Measurements from ENCODE around the gene EIF3I. TPM values are rescaled to one million over a fixed set of nuclear protein-coding genes. Genes with fewer than 3 reads are reported as not detected.

EIF3I gene
- total RNA-seq, 1 experiment from 2014 or later, result 294 TPM

DNA sequence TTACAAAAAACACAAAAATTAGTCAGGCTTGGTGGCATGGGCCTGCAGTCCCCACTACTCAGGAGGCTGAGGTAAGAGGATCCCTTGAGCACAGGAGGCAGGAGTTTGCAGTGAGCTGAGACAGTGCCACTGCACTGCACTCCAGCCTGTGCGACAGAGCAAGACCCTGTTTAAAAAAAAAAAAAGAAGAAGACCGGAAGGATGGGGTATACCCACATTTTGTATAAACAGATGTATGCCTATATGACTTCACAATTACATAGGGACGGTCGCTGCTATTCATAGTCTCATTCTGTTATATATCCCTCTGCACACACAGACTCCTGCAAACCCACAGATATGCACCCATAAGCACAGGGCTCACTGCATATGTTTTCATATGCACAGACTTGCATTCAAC is 41.5 kb downstream of the EIF3I start:
- DNase-seq (ENCODE audit: low read depth, low spot score) (no peak), ATAC-seq (no peak)
- TF ChIP-seq CTCF (IDR thresholded peaks at IDR 0.05) (no peak), TCF7L2 (IDR thresholded peaks at IDR 0.05; ENCODE audit: low read depth, low read length) (no peak), POLR2AphosphoS5 (IDR thresholded peaks at IDR 0.05; ENCODE audit: low read depth, low read length) (no peak), SIN3A (IDR thresholded peaks at IDR 0.05; ENCODE audit: borderline replicate concordance, insufficient read depth, low read depth, low read length) (no peak), REST (IDR thresholded peaks at IDR 0.05; ENCODE audit: insufficient read depth in 1 of 2, low read depth in 2 of 2, low read length in 1 of 2) (no peak)
- H3K27ac ChIP-seq (ENCODE audit: low read length), result no peak overlapping the region
- intact Hi-C loops (cut with micrococcal nuclease; ENCODE audit: unreplicated experiment) (no loop called here), in situ Hi-C loops (cut with HindIII; ENCODE audit: low pct_unique_long_range_greater_than_20kb, low sequenced_read_pairs) (no loop called here)
- BruUV-seq (replicated peaks), result no TSS peak
- H3K27me3 ChIP-seq (ENCODE audit: control insufficient read depth, insufficient read depth, low read length), result no peaks in the 10 kb centered on the region
- ChIA-PET CTCF (no interaction called here), POLR2A (no interaction called here)
- H3K4me3 ChIP-seq (ENCODE audit: low read depth in 2 of 2, low read length in 2 of 2), result no peak overlapping the region
- no peaks in the 10 kb centered on the region for H3K9me3 ChIP-seq (ENCODE audit: control insufficient read depth, insufficient read depth, low read depth, low read length)
- peaks cover 6% of the 10 kb centered on the region; the same call in 1 of the 2 replicates for H3K4me1 ChIP-seq (ENCODE audit: control insufficient read depth, insufficient read depth, low read length)
- H3K36me3 ChIP-seq (ENCODE audit: control insufficient read depth, insufficient read depth, low read length), result no peaks in the 10 kb centered on the region

- H3K27ac ChIP-seq (ENCODE audit: low read length), result no peak overlapping the region
Observed at GRCh38 chr1:32265846-32266245, 43.6 kb downstream of the EIF3I start.

More at GRCh38 chr1:32265846-32266245, 43.6 kb downstream of the EIF3I start:
- intact Hi-C loops (cut with micrococcal nuclease; ENCODE audit: unreplicated experiment) (no loop called here), in situ Hi-C loops (cut with HindIII; ENCODE audit: low pct_unique_long_range_greater_than_20kb, low sequenced_read_pairs) (no loop called here)
- ChIA-PET CTCF (no interaction called here), POLR2A (no interaction called here)
- ATAC-seq (no peak), DNase-seq (ENCODE audit: low read depth, low spot score) (no peak)
- no peaks in the 10 kb centered on the region for H3K9me3 ChIP-seq (ENCODE audit: control insufficient read depth, insufficient read depth, low read depth, low read length)
- H3K27me3 ChIP-seq (ENCODE audit: control insufficient read depth, insufficient read depth, low read length), result no peaks in the 10 kb centered on the region
- H3K4me3 ChIP-seq (ENCODE audit: low read depth in 2 of 2, low read length in 2 of 2), result no peak overlapping the region
- H3K36me3 ChIP-seq (ENCODE audit: control insufficient read depth, insufficient read depth, low read length), result no peaks in the 10 kb centered on the region
- TF ChIP-seq TCF7L2 (IDR thresholded peaks at IDR 0.05; ENCODE audit: low read depth, low read length) (no peak), REST (IDR thresholded peaks at IDR 0.05; ENCODE audit: insufficient read depth in 1 of 2, low read depth in 2 of 2, low read length in 1 of 2) (no peak), CTCF (IDR thresholded peaks at IDR 0.05) (no peak), SIN3A (IDR thresholded peaks at IDR 0.05; ENCODE audit: borderline replicate concordance, insufficient read depth, low read depth, low read length) (no peak), POLR2AphosphoS5 (IDR thresholded peaks at IDR 0.05; ENCODE audit: low read depth, low read length) (no peak)
- H3K4me1 ChIP-seq (ENCODE audit: control insufficient read depth, insufficient read depth, low read length), result peaks cover 6% of the 10 kb centered on the region; the same call in 1 of the 2 replicates
- no TSS peak for BruUV-seq (replicated peaks)
